Measurements from ENCODE around the gene ZNF76. TPM values are rescaled to one million over a fixed set of nuclear protein-coding genes. Genes with fewer than 3 reads are reported as not detected.

ZNF76 gene
- total and polyA plus RNA-seq, 2 of the 13 experiments (the other 11 are each of a cell fraction or from before 2014, with no cell fraction given), result 13.2 to 26.4 TPM

GRCh38 chr6:35259194-35259947 lies at the start of gene ZNF76 (continued):
- TF ChIP-seq USF2 (IDR thresholded peaks at IDR 0.05; ENCODE audit: low read depth, low read length) (no peak), USF2 (CRISPR knock-in tag; IDR thresholded peaks at IDR 0.05; ENCODE audit: borderline replicate concordance) (peak; percentile 87; the same call in 1 of the 2 replicates), STAG1 (CRISPR knock-in tag; IDR thresholded peaks at IDR 0.05) (no peak; the same call in 1 of the 2 replicates), ZNF609 (CRISPR knock-in tag; IDR thresholded peaks at IDR 0.05; ENCODE audit: borderline replicate concordance) (peak; percentile 54; the same call in 1 of the 2 replicates), E2F5 (CRISPR knock-in tag; conservative IDR thresholded peaks at IDR 0.05) (peak; percentile 84), ZUFSP (CRISPR knock-in tag; IDR thresholded peaks at IDR 0.05; ENCODE audit: borderline replicate concordance) (no peak), ZHX2 (IDR thresholded peaks at IDR 0.05; ENCODE audit: low read depth) (peak; percentile 96), ZHX2 (CRISPR knock-in tag; IDR thresholded peaks at IDR 0.05; ENCODE audit: borderline replicate concordance) (peak; percentile 88; the same call in 1 of the 2 replicates), MLX (CRISPR knock-in tag; IDR thresholded peaks at IDR 0.05) (peak; percentile 73), ZNF451 (CRISPR knock-in tag; IDR thresholded peaks at IDR 0.05) (peak; percentile 67), KLF11 (CRISPR knock-in tag; IDR thresholded peaks at IDR 0.05) (no peak; the same call in 1 of the 2 replicates)
